GM03348 (cell line): ENCODE data around the gene L1CAM.

Experiments
- DNase-seq: peaks from one replicate; pipeline ENCODE4 v3.0.0; 2012; ENCODE audit warnings: low spot score

Gene L1CAM

GRCh38 chrX:153903991-153904957 lies 18.3 kb upstream of the L1CAM start, which contains the start of gene AVPR2:
TSS of gene AVPR2 (plus strand) at chrX:153904673. CDS start at chrX:153905146, 473 bp downstream.
- no peak for DNase-seq

GRCh38 chrX:153903238-153903980 lies 17.4 kb upstream of the L1CAM start:
- no peak for DNase-seq

DNA sequence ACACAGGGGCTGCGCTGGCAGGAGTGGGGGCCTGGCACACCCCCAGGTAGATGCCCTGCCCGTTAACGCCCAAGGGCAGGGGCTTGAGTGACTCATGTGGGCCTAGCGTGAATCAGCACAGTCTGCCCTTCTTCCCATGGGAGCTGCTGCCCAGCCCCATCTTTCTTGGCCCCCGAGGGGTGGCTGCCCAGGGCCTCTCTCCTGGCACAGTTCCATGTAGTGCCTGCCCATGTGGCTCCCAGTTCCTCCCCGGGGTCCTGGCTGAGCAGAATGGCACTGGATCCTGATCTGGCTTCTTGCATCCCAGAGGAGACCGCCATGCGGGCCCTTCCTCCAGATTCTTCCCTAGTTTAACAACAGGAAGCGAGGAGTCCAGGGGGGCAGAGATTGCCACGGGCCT lies 16.4 kb upstream of the L1CAM start:
- no peak for DNase-seq

- DNase-seq: no peak
Observed at GRCh38 chrX:153901753-153902140, 15.8 kb upstream of the L1CAM start.

DNA sequence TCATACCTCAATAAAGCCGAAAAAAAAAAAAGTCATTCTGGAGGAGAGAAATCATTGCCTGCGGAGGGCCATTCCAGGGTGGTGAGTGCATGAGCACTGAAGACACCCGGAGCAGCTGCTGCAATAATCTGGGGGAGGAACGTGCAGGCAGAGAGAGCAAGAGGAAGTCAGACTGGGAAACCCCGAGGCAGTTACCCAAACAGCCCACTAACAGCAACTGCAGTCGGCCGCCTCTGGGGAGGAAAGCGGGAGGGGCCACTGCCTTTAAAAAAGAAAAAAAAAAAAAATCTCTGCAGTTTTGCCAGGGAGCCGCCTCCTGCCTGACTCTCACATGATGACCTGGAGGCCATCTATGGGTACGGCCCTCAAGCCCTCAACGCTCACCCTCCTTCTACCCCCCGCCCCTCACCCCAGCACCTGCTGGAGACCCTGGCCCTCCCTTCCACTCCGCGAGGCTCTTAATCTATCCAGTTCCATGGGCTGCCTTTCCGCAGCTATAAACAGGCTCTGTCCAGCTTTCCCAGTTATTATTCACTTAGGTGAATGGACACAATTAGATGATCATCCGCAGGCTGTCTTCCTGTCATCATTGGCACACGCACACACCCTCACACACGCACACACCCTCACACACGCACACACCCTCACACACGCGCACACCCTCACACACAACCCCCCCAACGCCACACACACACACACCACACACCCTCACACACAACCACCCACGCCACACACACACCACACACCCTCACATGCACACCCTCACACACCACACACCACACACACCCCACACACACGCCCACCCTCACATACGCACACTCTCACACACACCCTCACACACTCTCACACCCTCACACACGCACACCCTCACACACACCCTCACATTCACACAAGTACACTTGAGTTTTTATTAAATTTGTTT lies 15.1 kb upstream of the L1CAM start:
- peak; percentile 87 for DNase-seq

DNA sequence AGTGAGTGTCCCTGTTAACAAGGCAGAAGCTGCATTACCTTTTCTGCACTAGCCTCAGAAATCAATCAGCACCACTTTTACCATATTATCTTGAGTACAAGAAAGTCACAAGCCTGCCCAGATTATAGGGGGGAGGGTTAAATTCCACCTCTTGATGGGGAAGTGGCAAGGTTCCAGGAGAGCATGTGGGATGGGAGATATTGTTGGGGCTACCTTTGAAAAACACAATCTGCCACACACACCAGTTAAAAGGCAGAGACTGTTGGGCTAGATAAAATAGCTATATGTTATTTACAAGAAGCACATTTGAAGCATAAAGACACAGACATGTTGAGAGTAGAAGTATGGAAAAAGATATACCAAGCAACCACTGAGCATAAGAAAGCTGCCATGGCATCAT lies 11.9 kb upstream of the L1CAM start:
- no peak for DNase-seq

DNA sequence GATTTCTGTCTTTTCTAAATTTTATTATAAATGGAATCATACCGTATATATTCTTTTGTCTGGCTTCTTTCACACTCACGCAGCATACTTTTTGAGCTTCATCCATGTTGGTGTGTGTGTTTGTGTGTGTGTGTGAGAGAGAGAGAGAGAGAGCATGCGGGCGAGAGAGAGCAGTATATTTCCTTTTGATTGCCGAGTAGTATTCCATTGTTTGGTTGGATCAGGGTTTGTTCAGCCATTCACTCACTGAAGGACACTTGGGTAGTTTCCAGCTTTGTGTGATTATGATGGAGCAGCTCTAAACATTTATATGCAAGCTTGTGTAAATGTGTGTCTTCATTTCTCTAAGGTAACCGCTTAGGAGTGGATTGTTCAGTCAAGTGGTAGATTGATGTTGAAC lies 3.1 kb upstream of the L1CAM start:
- DNase-seq: no peak

GRCh38 chrX:153888344-153888743 lies 2.4 kb upstream of the L1CAM start:
- DNase-seq: no peak

GRCh38 chrX:153887385-153887784 lies 1.4 kb upstream of the L1CAM start:
- DNase-seq: no peak

GRCh38 chrX:153886915-153887314 lies 942 bp upstream of the L1CAM start:
- DNase-seq: no peak

DNA sequence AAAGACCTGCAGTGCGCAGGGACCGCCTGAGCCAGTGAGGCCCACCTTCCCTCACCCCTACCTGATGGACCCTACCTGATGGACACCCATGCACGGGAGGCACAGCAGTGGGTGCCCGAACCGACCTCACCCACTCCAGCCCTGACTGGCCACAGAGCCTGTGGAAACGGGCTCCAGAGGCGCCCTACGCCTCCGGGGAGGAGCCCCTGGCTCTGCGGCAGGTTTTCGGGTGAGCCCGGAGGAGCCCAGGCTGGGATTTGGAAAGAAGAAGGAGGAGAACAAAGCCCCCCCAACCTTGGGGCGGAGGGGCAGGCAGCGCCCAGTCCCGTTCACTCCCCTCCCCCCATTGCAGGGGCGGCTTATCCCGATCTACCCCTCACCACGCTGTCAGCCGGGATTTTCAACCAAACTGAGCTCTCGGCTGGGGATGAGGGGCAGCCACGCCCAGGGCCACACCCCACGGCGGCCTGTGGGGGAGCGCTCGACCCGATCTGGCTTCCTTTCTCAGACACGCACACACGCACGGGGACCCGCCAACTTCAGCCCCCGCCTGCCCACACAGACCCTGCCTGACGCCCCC lies 675 bp downstream of the L1CAM start:
- no peak for DNase-seq

DNA sequence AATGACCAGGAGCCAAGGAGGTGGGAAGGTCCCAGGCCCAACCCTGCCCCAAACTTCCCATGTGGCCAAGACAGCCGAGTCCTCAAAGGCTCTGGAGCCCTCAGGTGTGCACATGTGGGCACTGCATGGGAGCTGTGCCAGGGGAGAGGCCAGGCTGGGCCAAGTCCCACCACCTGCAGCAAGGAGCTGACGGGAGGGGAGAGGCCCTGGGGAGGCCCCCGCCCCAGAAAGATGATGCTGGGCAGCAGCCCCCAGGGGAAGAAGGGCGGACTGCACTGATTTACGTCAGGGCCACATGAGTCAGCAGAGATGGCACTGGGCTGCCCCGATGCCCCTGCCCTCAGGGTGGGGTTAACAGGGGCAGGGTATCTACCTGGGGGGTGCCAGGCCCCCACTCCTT lies 1.4 kb downstream of the L1CAM start:
- no peak for DNase-seq

DNA sequence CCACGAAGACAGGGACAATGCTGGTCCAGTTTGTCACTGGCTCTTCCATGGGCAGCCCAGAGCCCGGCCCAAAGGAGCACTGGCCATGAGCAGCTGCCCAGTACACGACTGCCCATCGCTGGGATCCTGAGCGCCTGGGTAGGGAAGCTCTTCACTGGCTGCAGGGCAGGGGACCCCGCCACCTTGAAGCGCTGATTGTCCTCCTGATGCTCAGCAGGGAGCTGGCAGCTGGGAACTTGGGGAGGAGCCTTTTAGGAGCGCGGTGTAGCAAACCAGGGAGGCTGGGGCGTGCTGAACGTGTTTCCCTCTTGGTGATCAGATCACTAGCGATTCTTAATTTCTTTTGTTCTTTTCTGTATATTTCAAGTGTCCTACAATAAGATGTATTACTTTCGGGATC lies 1.8 kb downstream of the L1CAM start:
- DNase-seq: no peak

GRCh38 chrX:153883163-153883843 lies 2.7 kb downstream of the L1CAM start:
- DNase-seq: no peak

DNA sequence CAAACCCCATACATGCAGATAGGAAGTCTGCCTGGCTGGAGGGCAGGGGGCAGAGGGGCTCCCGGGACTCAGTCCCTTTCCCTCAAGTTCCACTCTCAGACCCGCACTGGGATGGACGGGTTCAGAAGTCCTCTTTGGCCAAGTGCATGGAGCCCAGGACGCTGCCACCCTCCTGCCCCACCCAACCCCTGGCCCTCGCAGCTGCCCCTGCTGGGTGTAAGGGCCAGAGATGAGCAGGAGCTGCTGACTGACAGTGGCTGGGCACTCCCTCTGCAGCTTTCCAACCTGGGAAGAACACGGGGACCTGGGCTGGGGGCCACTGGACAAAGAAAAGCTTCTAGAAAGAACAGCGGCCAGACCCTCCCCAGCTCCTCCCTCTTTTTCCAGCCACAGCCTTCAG lies 3.4 kb downstream of the L1CAM start:
- DNase-seq: no peak

GRCh38 chrX:153882086-153882498 lies 3.9 kb downstream of the L1CAM start:
- no peak for DNase-seq

GRCh38 chrX:153881281-153881680 lies 4.7 kb downstream of the L1CAM start:
- no peak for DNase-seq

GRCh38 chrX:153880440-153880815 lies 5.5 kb downstream of the L1CAM start:
- DNase-seq: no peak

GRCh38 chrX:153879741-153880439 lies 6.1 kb downstream of the L1CAM start:
- DNase-seq: no peak

- DNase-seq: no peak
Observed at GRCh38 chrX:153878969-153879653, 6.9 kb downstream of the L1CAM start.
